Mucosa of rectum (tissue), 2 donors: ENCODE results near the gene IGF2BP2.
"Not testable (repeated sequence)": the region's sequence is repeated elsewhere in the genome, so short reads cannot be mapped to it uniquely, and the experiment has no call there.

Source experiments
- H3K27ac ChIP-seq, 2 donors: one replicate each; pipeline ENCODE4 v1.7.0; 2013; ENCODE audit warnings: inconsistent platforms in 2 of 2, low read depth in 2 of 2, low read length in 2 of 2
- H3K27me3 ChIP-seq, 2 donors: one replicate each; pipeline ENCODE4 v1.7.0; 2013; ENCODE audit warnings: low read length in 2 of 2; ENCODE audit not compliant: control insufficient read depth in 2 of 2, insufficient read depth in 2 of 2
- H3K36me3 ChIP-seq, 2 donors: one replicate each; pipeline ENCODE4 v1.7.0; 2013; ENCODE audit warnings: low read length in 2 of 2; ENCODE audit not compliant: control insufficient read depth in 2 of 2, insufficient read depth in 2 of 2
- H3K4me1 ChIP-seq, 2 donors: one replicate each; pipeline ENCODE4 v1.7.0; 2013; ENCODE audit warnings: low read length in 2 of 2, mild to moderate bottlenecking in 1 of 2; ENCODE audit not compliant: control insufficient read depth in 2 of 2, insufficient read depth in 2 of 2
- H3K4me3 ChIP-seq, 2 donors: one replicate each; pipeline ENCODE4 v1.7.0; 2013; ENCODE audit warnings: low read length in 2 of 2
- H3K9ac ChIP-seq, 2 donors: one replicate each; pipeline ENCODE4 v1.7.0; 2013; ENCODE audit warnings: low read length in 2 of 2, low read depth in 1 of 2, mild to moderate bottlenecking in 1 of 2
- H3K9me3 ChIP-seq, 2 donors: one replicate each; pipeline ENCODE4 v1.7.0; 2013; ENCODE audit warnings: low read length in 2 of 2; ENCODE audit not compliant: control insufficient read depth in 2 of 2
- donor health status: healthy.
- donor health status: Normal muscosa, but diverticular disease.

The IGF2BP2 gene

GRCh38 chr3:185807445-185808068, 17.3 kb downstream of the IGF2BP2 start:
- H3K27ac ChIP-seq: no peak overlapping the region
- no peak overlapping the region for H3K4me3 ChIP-seq
- no peaks in the 10 kb centered on the region for H3K9me3 ChIP-seq
- no peak overlapping the region for H3K9ac ChIP-seq
- H3K36me3 ChIP-seq: no peaks in the 10 kb centered on the region
- no peaks in the 10 kb centered on the region for H3K27me3 ChIP-seq
- no peaks in the 10 kb centered on the region for H3K4me1 ChIP-seq

GRCh38 chr3:185798831-185799110, 26.1 kb downstream of the IGF2BP2 start:
- not testable (repeated sequence) for H3K27ac ChIP-seq, H3K27me3 ChIP-seq, H3K4me3 ChIP-seq, H3K9ac ChIP-seq, H3K36me3 ChIP-seq, H3K9me3 ChIP-seq
- H3K4me1 ChIP-seq: peaks cover 0 to 18% of the 10 kb centered on the region in 2 donors

- Histone ChIP-seq H3K4me3 (no peak overlapping the region), H3K9me3 (no peaks in the 10 kb centered on the region), H3K27me3 (no peaks in the 10 kb centered on the region), H3K36me3 (no peaks in the 10 kb centered on the region), H3K4me1 (peaks cover under 1 to 23% of the 10 kb centered on the region in 2 donors), H3K9ac (no peak overlapping the region), H3K27ac (no peak overlapping the region)
These were observed 26.6 kb downstream of the IGF2BP2 start for GRCh38 chr3:185797993-185798830.

GRCh38 chr3:185797108-185797881, 27.5 kb downstream of the IGF2BP2 start:
- Histone ChIP-seq H3K36me3 (no peaks in the 10 kb centered on the region), H3K4me3 (no peak overlapping the region), H3K9me3 (no peaks in the 10 kb centered on the region), H3K4me1 (peaks cover 2 to 30% of the 10 kb centered on the region in 2 donors), H3K27ac (peak overlapping the region; percentile 24 to 60), H3K27me3 (no peaks in the 10 kb centered on the region), H3K9ac (peak overlapping the region in 1 of 2 donors; percentile 0)

GRCh38 chr3:185796431-185797107, 28.3 kb downstream of the IGF2BP2 start:
- Histone ChIP-seq H3K4me1 (peaks cover 2 to 30% of the 10 kb centered on the region in 2 donors), H3K36me3 (no peaks in the 10 kb centered on the region), H3K9me3 (no peaks in the 10 kb centered on the region), H3K4me3 (no peak overlapping the region), H3K27ac (peak overlapping the region; percentile 24 to 60), H3K27me3 (no peaks in the 10 kb centered on the region), H3K9ac (peak overlapping the region in 1 of 2 donors; percentile 0)

GRCh38 chr3:185793381-185793780, 31.5 kb downstream of the IGF2BP2 start:
- Histone ChIP-seq H3K9me3 (no peaks in the 10 kb centered on the region), H3K27me3 (no peaks in the 10 kb centered on the region), H3K27ac (peak overlapping the region in 1 of 2 donors; percentile 73), H3K9ac (peak overlapping the region in 1 of 2 donors; percentile 13), H3K4me1 (peaks cover 2 to 30% of the 10 kb centered on the region in 2 donors), H3K4me3 (no peak overlapping the region), H3K36me3 (no peaks in the 10 kb centered on the region)

GRCh38 chr3:185792955-185793354, 31.9 kb downstream of the IGF2BP2 start:
- no peaks in the 10 kb centered on the region for H3K9me3 ChIP-seq
- peaks cover 2 to 28% of the 10 kb centered on the region in 2 donors for H3K4me1 ChIP-seq
- H3K4me3 ChIP-seq: no peak overlapping the region
- H3K27me3 ChIP-seq: no peaks in the 10 kb centered on the region
- H3K27ac ChIP-seq: peak overlapping the region in 1 of 2 donors; percentile 73
- H3K36me3 ChIP-seq: no peaks in the 10 kb centered on the region
- peak overlapping the region in 1 of 2 donors; percentile 13 for H3K9ac ChIP-seq

- Histone ChIP-seq H3K36me3 (no peaks in the 10 kb centered on the region), H3K27me3 (no peaks in the 10 kb centered on the region), H3K4me1 (peaks cover 2 to 15% of the 10 kb centered on the region in 2 donors), H3K9ac (no peak overlapping the region), H3K4me3 (no peak overlapping the region), H3K27ac (no peak overlapping the region), H3K9me3 (no peaks in the 10 kb centered on the region)
These were observed 34.7 kb downstream of the IGF2BP2 start for GRCh38 chr3:185789891-185790830.

GRCh38 chr3:185789134-185789533, 35.7 kb downstream of the IGF2BP2 start:
- no peak overlapping the region for H3K27ac ChIP-seq
- peaks cover 2 to 15% of the 10 kb centered on the region in 2 donors for H3K4me1 ChIP-seq
- H3K27me3 ChIP-seq: no peaks in the 10 kb centered on the region
- H3K9me3 ChIP-seq: no peaks in the 10 kb centered on the region
- H3K9ac ChIP-seq: no peak overlapping the region
- no peaks in the 10 kb centered on the region for H3K36me3 ChIP-seq
- H3K4me3 ChIP-seq: no peak overlapping the region
